K562 (cell line): ENCODE results near the gene PTH2. TPM values are rescaled to one million over a fixed set of nuclear protein-coding genes. Genes with fewer than 3 reads are reported as not detected.

Experiments
- ATAC-seq: fragments of 200-7000 bp; cut with Tn5 transposase; 3 replicates; pipeline ENCODE4 v1.9.1; 2020; ENCODE audit warnings: moderate library complexity
- BruUV-seq: library from RNA; stranded (reverse); fragments of 400-500 nt; replicated peaks from 2 replicates; lab custom pipeline; 2021; lab: Mats Ljungman, UMichigan
- CTCF ChIA-PET: fragments of 300-600 bp; formaldehyde crosslinking; extraction: SDS; loops from one replicate; lab custom pipeline; 2021; ENCODE audit warnings: low intra/inter-chr PET ratio; lab: Yijun Ruan, JAX
- POLR2A ChIA-PET: fragments of 300-600, 350-650 bp; sonication (Branson Sonifier 250); formaldehyde crosslinking; extraction: SDS; loops from one replicate; lab custom pipeline; 2021; ENCODE audit warnings: antibody characterized with exemption, inconsistent platforms; lab: Yijun Ruan, JAX
- DNase-seq, 4 experiments: peaks; one replicate each; pipeline versions ENCODE4 v3.0.0 to v3.0.0-alpha.2; 2011 to 2018; ENCODE audit warnings: low spot score in 3 of 4, mixed read lengths in 3 of 4; ENCODE audit errors: extremely low read depth in 1 of 4
- FAIRE-seq: peaks from 2 replicates; lab custom pipeline; 2011; peaks lifted over from hg19 to GRCh38; lab: Jason Lieb, UNC
- H2AFZ ChIP-seq: 2 replicates; pipeline ENCODE4 v1.6.0; 2011; ENCODE audit warnings: low read depth, low read length, control low read depth, inconsistent platforms
- H3K27ac ChIP-seq: fragments of 200-600 bp; 3 replicates; pipeline ENCODE4 v1.8.0; 2011; ENCODE audit warnings: low read depth, mild to moderate bottlenecking, control low read depth, inconsistent platforms, low read length, moderate library complexity, mixed read lengths; ENCODE audit errors: extremely low read depth
- H3K27me3 ChIP-seq, 2 experiments: fragments of 300-600 bp in 1 of 2; 2 replicates in 1 of 2; 3 replicates in 1 of 2; pipeline versions ENCODE4 v1.6.0 to v1.8.0; 2011; ENCODE audit warnings: inconsistent platforms in 2 of 2, low read length in 2 of 2, mild to moderate bottlenecking in 1 of 2, mixed read lengths in 1 of 2, moderate library complexity in 1 of 2; ENCODE audit not compliant: control insufficient read depth in 2 of 2, insufficient read depth in 2 of 2
- H3K36me3 ChIP-seq: fragments of 300-600 bp; 3 replicates; pipeline ENCODE4 v1.8.0; 2011; ENCODE audit warnings: mild to moderate bottlenecking, low read length, inconsistent platforms; ENCODE audit not compliant: control insufficient read depth, insufficient read depth
- H3K4me1 ChIP-seq, 2 experiments: fragments of 200-600 bp in 1 of 2; replicated peaks in 1 of 2; 2 replicates in 1 of 2; 3 replicates in 1 of 2; pipeline versions ENCODE4 v1.5.1 to v1.8.0; 2011; ENCODE audit warnings: inconsistent platforms in 2 of 2, low read length in 2 of 2, mild to moderate bottlenecking in 1 of 2, mixed read lengths in 1 of 2, moderate library complexity in 1 of 2; ENCODE audit not compliant: control insufficient read depth in 2 of 2, insufficient read depth in 2 of 2
- H3K4me2 ChIP-seq: 2 replicates; pipeline ENCODE4 v1.6.1; 2011; ENCODE audit warnings: low read length, control low read depth, inconsistent platforms, mixed read lengths; ENCODE audit not compliant: insufficient read depth
- H3K4me3 ChIP-seq: fragments of 200-600 bp; sonication (generic), shearing (Covaris generic); 2 replicates; pipeline ENCODE4 v1.5.1; 2016; ENCODE audit warnings: control low read depth, inconsistent platforms
- H3K79me2 ChIP-seq: fragments of 200-600 bp; 3 replicates; pipeline ENCODE4 v1.8.0; 2011; ENCODE audit warnings: low read length, inconsistent platforms; ENCODE audit not compliant: control insufficient read depth, insufficient read depth
- H3K9ac ChIP-seq, 2 experiments: 2 replicates each; pipeline versions ENCODE4 v1.6.0 to v1.6.1; 2011; ENCODE audit warnings: low read depth in 2 of 2, low read length in 2 of 2, control low read depth in 1 of 2, inconsistent platforms in 1 of 2, mild to moderate bottlenecking in 1 of 2, mixed read lengths in 1 of 2; ENCODE audit not compliant: insufficient read depth in 1 of 2
- H3K9me1 ChIP-seq: one replicate; pipeline ENCODE4 v1.6.0; 2011; ENCODE audit warnings: inconsistent platforms, mild to moderate bottlenecking, low read length, moderate library complexity; ENCODE audit not compliant: control insufficient read depth, insufficient read depth
- H3K9me3 ChIP-seq: replicated peaks from 2 replicates; pipeline ENCODE4 v1.5.1; 2011; ENCODE audit warnings: low read depth, low read length, inconsistent platforms; ENCODE audit not compliant: control insufficient read depth, insufficient read depth
- H4K20me1 ChIP-seq: replicated peaks from 2 replicates; pipeline ENCODE4 v1.6.1; 2011; ENCODE audit warnings: low read length, inconsistent platforms, mixed read lengths; ENCODE audit not compliant: control insufficient read depth, insufficient read depth
- DMBX1 ChIP-seq: fragments of 250-450 bp; sonication (Bioruptor Pico); IDR thresholded peaks from 2 replicates; pipeline ENCODE4 v1.8.0; 2022; ENCODE audit warnings: inconsistent platforms, mild to moderate bottlenecking, moderate library complexity, borderline replicate concordance
- EGR1 ChIP-seq: fragments of 450-650 bp; conservative IDR thresholded peaks from 2 replicates; pipeline ENCODE4 v1.6.1; 2017; ENCODE audit warnings: mild to moderate bottlenecking
- LCOR ChIP-seq: sonication (generic); formaldehyde crosslinking; IDR thresholded peaks from 2 replicates; pipeline ENCODE4 v1.8.0; 2022; ENCODE audit warnings: mild to moderate bottlenecking, missing genetic modification reagents
- NCOA6 ChIP-seq: fragments of 450-650 bp; IDR thresholded peaks from 2 replicates; pipeline ENCODE4 v1.6.1; 2017; ENCODE audit warnings: mild to moderate bottlenecking
- NR2C1 ChIP-seq, 2 experiments: fragments of 450-650 bp; IDR thresholded peaks; 2 replicates each; pipeline ENCODE4 v1.6.1; 2017; ENCODE audit warnings: mild to moderate bottlenecking in 2 of 2, antibody characterized with exemption in 1 of 2, inconsistent platforms in 1 of 2, missing compliant biosample characterization in 1 of 2, missing genetic modification characterization in 1 of 2
- PHF20 ChIP-seq: fragments of 450-650 bp; IDR thresholded peaks from 2 replicates; pipeline ENCODE4 v1.6.1; 2018; ENCODE audit not compliant: partially characterized antibody
- SAFB ChIP-seq: fragments of 200-400 bp; formaldehyde crosslinking; IDR thresholded peaks from 2 replicates; pipeline ENCODE4 v1.6.1; 2017; ENCODE audit warnings: low read depth, low read length, borderline replicate concordance
- SAP30 ChIP-seq: fragments of 200-600 bp; sonication (generic); IDR thresholded peaks from 2 replicates; pipeline ENCODE4 v1.6.1; 2012; ENCODE audit warnings: borderline replicate concordance, low read depth, mild to moderate bottlenecking, moderate library complexity, low read length, control low read depth, inconsistent platforms; ENCODE audit not compliant: insufficient read depth, poor library complexity, severe bottlenecking
- ZNF134 ChIP-seq: fragments of 250-450 bp; sonication (Bioruptor Pico); conservative IDR thresholded peaks from 2 replicates; pipeline ENCODE4 v1.4.0; 2020
- ZNF224 ChIP-seq: sonication (generic); formaldehyde crosslinking; IDR thresholded peaks from 2 replicates; pipeline ENCODE4 v1.8.0; 2022; ENCODE audit warnings: mild to moderate bottlenecking, missing genetic modification reagents
- ZNF77 ChIP-seq: fragments of 250-450 bp; sonication (Bioruptor Pico); IDR thresholded peaks from 2 replicates; pipeline ENCODE4 v1.5.0; 2020
- WGBS: fragments of 100-300 bp; shearing (Covaris generic); methylation state at CpG from one replicate; pipeline ENCODE4 v1.1.6; 2016; ENCODE audit warnings: low coverage, mixed read lengths; ENCODE audit not compliant: insufficient coverage; ENCODE audit errors: missing lambda C conversion rate; 5-methylcytosine and 5-hydroxymethylcytosine counted together
- in situ Hi-C: fragments of 300-500 bp; cut with MboI; formaldehyde crosslinking; loops from 4 replicates; pipeline ENCODE4 v1.15.0; 2018; ENCODE audit warnings: inconsistent platforms, mixed read lengths
- intact Hi-C: fragments of 100-400 bp; cut with micrococcal nuclease; formaldehyde crosslinking; loops from 2 replicates; pipeline ENCODE4 v1.14.2; 2022
- polyA plus RNA-seq, 8 experiments: library from polyadenylated mRNA; depleted of rRNA in 4 of 8; stranded (reverse) in 5 of 8; unstranded in 3 of 8; fragments of >200 nt; fragmentation: Nextera tagmentation in 2 of 8; fragmentation: Illumina TruSeq in 1 of 8; extraction: Ambion mirVana in 2 of 8; extraction: Trizol in 1 of 8; gene quantifications; 2 replicates each; pipeline versions ENCODE4 v1.2.1 to v1.2.3, GENCODE V29; 2011 to 2014; ENCODE audit warnings: inconsistent platforms in 1 of 8, missing spikeins in 1 of 8
- total RNA-seq, 7 experiments: library from RNA; depleted of rRNA in 6 of 7; stranded (reverse); fragments of >200 nt in 6 of 7; fragmentation: Illumina TruSeq in 2 of 7; extraction: Trizol in 2 of 7; gene quantifications; 2 replicates each; pipeline versions ENCODE4 v1.2.1 to v1.2.3, GENCODE V29; 2011 to 2021; ENCODE audit warnings: low replicate concordance in 1 of 7
- TF ChIP-seq, protein P1 (sequence below), 2 experiments: fragments of 450-650 bp; IDR thresholded peaks; 2 replicates each; pipeline ENCODE4 v1.6.1; 2016
- TF ChIP-seq, protein P2 (sequence below): fragments of 450-650 bp; formaldehyde crosslinking; IDR thresholded peaks from 2 replicates; pipeline ENCODE4 v1.4.0; 2020; ENCODE audit warnings: mild to moderate bottlenecking, moderate library complexity
- TF ChIP-seq, protein P3 (sequence below): fragments of 250-450 bp; sonication (Bioruptor Pico); IDR thresholded peaks from 2 replicates; pipeline ENCODE4 v1.4.0; 2020; ENCODE audit warnings: mild to moderate bottlenecking, moderate library complexity, borderline replicate concordance

The PTH2 gene
- total and polyA plus RNA-seq, 9 of the 15 experiments (the other 6 are each of a cell fraction or from before 2014, with no cell fraction given), result 1.3 TPM; not detected in 8

DNA sequence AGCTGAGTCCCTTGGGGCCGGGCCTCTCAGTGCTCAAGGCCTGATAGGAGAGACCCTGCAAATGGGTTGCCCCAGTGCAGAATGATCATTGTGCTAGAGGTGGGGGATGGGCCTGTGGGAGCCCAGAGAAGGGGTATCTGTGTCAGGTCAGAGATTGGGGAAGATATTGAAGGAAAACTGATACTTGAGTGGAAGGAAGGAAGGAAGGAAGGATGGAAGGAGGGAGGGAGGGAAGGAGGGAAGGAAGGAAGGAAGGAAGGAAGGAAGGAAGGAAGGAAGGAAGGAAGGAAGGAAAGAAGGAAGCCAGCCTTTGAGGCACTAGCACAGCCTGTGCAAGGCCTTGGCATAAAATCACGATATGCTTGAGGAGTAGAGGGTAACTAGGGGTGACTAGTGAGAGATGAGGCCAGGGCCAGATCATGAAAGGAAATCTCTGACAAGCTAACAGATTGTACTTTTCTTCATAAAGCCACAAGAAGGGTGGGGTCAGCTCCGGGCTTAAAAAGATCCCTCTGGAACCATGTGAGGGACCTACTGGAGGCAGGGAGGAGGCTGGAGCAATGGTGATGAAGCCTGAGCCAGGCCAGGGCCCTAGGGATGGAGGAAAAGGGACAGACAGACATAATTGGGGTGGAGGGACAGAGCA is 11.4 kb downstream of the PTH2 start:
- no peak for FAIRE-seq
- no peak for DNase-seq

More for the DNA sequence above, 11.4 kb downstream of the PTH2 start:
- 28% methylated on average over 3 of the region's 3 CpGs for WGBS
- H2AFZ ChIP-seq, result no peak overlapping the region
- no peaks in the 10 kb centered on the region for H3K9me1 ChIP-seq
- in situ Hi-C loops, result no loop called here
- H4K20me1 ChIP-seq, result no peaks in the 10 kb centered on the region
- no TSS peak for BruUV-seq
- H3K9me3 ChIP-seq, result no peaks in the 10 kb centered on the region
- H3K27me3 ChIP-seq, result no peaks in the 10 kb centered on the region
- H3K4me3 ChIP-seq, result no peak overlapping the region
- no peaks in the 10 kb centered on the region for H3K79me2 ChIP-seq
- ChIA-PET CTCF (no interaction called here), POLR2A (interaction anchor here (0.6 to 1.0 kb wide), 5 partner anchors 9 to 23 kb away, joined by 3 to 6 read pairs (median 4); no protein-coding TSS in a partner anchor)
- H3K27ac ChIP-seq, result no peak overlapping the region
- intact Hi-C loops, result no loop called here
- no peak for ATAC-seq
- H3K36me3 ChIP-seq, result no peaks in the 10 kb centered on the region
- TF ChIP-seq, protein P1, sequence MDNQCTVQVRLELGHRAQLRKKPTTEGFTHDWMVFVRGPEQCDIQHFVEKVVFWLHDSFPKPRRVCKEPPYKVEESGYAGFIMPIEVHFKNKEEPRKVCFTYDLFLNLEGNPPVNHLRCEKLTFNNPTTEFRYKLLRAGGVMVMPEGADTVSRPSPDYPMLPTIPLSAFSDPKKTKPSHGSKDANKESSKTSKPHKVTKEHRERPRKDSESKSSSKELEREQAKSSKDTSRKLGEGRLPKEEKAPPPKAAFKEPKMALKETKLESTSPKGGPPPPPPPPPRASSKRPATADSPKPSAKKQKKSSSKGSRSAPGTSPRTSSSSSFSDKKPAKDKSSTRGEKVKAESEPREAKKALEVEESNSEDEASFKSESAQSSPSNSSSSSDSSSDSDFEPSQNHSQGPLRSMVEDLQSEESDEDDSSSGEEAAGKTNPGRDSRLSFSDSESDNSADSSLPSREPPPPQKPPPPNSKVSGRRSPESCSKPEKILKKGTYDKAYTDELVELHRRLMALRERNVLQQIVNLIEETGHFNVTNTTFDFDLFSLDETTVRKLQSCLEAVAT (IDR thresholded peaks at IDR 0.05), result no peak
- no peak for TF ChIP-seq PHF20
- no peak for TF ChIP-seq NCOA6
- no peak for TF ChIP-seq SAP30
- TF ChIP-seq ZNF134 (CRISPR knock-in tag), result no peak
- TF ChIP-seq, protein P2, sequence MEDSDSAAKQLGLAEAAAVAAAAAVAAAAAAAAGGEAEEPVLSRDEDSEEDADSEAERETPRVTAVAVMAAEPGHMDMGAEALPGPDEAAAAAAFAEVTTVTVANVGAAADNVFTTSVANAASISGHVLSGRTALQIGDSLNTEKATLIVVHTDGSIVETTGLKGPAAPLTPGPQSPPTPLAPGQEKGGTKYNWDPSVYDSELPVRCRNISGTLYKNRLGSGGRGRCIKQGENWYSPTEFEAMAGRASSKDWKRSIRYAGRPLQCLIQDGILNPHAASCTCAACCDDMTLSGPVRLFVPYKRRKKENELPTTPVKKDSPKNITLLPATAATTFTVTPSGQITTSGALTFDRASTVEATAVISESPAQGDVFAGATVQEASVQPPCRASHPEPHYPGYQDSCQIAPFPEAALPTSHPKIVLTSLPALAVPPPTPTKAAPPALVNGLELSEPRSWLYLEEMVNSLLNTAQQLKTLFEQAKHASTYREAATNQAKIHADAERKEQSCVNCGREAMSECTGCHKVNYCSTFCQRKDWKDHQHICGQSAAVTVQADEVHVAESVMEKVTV (CRISPR knock-in tag), result no peak
- TF ChIP-seq ZNF224 (CRISPR knock-in tag), result no peak
- no peak for TF ChIP-seq LCOR (CRISPR knock-in tag)
- no peak for TF ChIP-seq NR2C1 (IDR thresholded peaks at IDR 0.05)
- TF ChIP-seq NR2C1 (tag; IDR thresholded peaks at IDR 0.05), result no peak
- no peak for TF ChIP-seq EGR1
- TF ChIP-seq, protein P3, sequence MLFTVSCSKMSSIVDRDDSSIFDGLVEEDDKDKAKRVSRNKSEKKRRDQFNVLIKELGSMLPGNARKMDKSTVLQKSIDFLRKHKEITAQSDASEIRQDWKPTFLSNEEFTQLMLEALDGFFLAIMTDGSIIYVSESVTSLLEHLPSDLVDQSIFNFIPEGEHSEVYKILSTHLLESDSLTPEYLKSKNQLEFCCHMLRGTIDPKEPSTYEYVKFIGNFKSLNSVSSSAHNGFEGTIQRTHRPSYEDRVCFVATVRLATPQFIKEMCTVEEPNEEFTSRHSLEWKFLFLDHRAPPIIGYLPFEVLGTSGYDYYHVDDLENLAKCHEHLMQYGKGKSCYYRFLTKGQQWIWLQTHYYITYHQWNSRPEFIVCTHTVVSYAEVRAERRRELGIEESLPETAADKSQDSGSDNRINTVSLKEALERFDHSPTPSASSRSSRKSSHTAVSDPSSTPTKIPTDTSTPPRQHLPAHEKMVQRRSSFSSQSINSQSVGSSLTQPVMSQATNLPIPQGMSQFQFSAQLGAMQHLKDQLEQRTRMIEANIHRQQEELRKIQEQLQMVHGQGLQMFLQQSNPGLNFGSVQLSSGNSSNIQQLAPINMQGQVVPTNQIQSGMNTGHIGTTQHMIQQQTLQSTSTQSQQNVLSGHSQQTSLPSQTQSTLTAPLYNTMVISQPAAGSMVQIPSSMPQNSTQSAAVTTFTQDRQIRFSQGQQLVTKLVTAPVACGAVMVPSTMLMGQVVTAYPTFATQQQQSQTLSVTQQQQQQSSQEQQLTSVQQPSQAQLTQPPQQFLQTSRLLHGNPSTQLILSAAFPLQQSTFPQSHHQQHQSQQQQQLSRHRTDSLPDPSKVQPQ (CRISPR knock-in tag), result no peak
- TF ChIP-seq ZNF77 (CRISPR knock-in tag), result no peak
- no peak for TF ChIP-seq DMBX1 (CRISPR knock-in tag)
- TF ChIP-seq SAFB, result no peak
- H3K9ac ChIP-seq, result no peak overlapping the region; a peak in 1 of 4 replicates
- H3K4me2 ChIP-seq, result no peak overlapping the region
- peaks cover 35 to 53% of the 10 kb centered on the region in 2 experiments for H3K4me1 ChIP-seq
